DOHH2 (cell line): Measurements from ENCODE around the gene KIF22.

Source experiments
- CTCF ChIP-seq: fragments of 200-600 bp; sonication (generic); IDR thresholded peaks from one replicate; pipeline ENCODE4 v1.5.1; 2014; ENCODE audit warnings: antibody characterized with exemption, mild to moderate bottlenecking, low read depth, low read length; ENCODE audit not compliant: poor library complexity, severe bottlenecking
- EZH2phosphoT487 ChIP-seq: fragments of 200-600 bp; sonication (generic); IDR thresholded peaks from 2 replicates; pipeline ENCODE4 v1.6.1; 2017; ENCODE audit warnings: borderline replicate concordance, mild to moderate bottlenecking, antibody characterized with exemption, low read length, moderate library complexity, mixed read lengths

DNA sequence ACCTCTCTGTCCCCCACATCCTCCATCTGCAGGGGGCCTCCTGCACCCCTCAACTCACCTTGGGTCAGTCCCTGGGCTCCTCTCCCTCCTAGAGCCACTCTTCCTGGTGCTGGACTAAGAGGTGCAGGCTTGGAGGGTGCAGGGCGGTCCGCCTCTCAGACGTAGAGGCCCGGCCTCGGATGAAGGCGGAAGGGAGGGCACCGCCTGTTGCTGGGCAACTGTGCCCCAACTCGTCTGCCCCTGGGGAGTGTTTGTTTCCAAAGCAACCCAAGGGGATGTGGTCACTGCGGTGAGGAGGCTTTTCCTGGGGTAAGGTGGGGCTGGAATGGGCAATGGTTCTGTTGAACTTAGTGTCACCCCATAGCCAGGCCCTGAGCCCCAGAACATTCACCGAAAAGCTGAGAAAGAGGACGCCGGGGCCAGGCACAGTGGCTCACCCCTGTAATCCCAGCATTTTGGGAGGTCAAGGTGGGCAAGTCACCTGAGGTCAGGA lies 44.7 kb upstream of the KIF22 start, which contains the start of gene C16orf54:
- TF ChIP-seq CTCF (no peak), EZH2phosphoT487 (no peak)
